SK-N-SH (cell line): ENCODE data around the gene USP28. TPM values are rescaled to one million over a fixed set of nuclear protein-coding genes. Genes with fewer than 3 reads are reported as not detected.

Source experiments
- CTCF ChIA-PET: fragments of 300-600, 350-600 bp; formaldehyde crosslinking; extraction: SDS; loops from one replicate; lab custom pipeline; 2021; lab: Yijun Ruan, JAX
- POLR2A ChIA-PET: fragments of 350-600 bp; sonication (Branson Sonifier 250); formaldehyde crosslinking; extraction: SDS; loops from one replicate; lab custom pipeline; 2020; ENCODE audit warnings: antibody characterized with exemption, inconsistent platforms; lab: Yijun Ruan, JAX
- DNase-seq: peaks from one replicate; pipeline ENCODE4 v3.0.0; 2012
- H2AFZ ChIP-seq: fragments of 200-600 bp; sonication (generic); 2 replicates; pipeline ENCODE4 v1.8.1; 2016; ENCODE audit warnings: antibody characterized with exemption, mild to moderate bottlenecking, low read depth
- H3F3A ChIP-seq: fragments of 200-600 bp; sonication (generic); replicated peaks from 2 replicates; pipeline ENCODE3; 2016; ENCODE audit warnings: antibody characterized with exemption, mild to moderate bottlenecking; ENCODE audit not compliant: insufficient read depth
- H3K27ac ChIP-seq, 2 experiments: fragments of 200-500 bp in 1 of 2; fragments of 200-600 bp in 1 of 2; sonication (Bioruptor generic) in 1 of 2; sonication (generic), shearing (Covaris generic) in 1 of 2; 2 replicates each; pipeline versions ENCODE4 v1.5.1 to v1.6.1; 2014 to 2016; ENCODE audit warnings: low read depth in 2 of 2, inconsistent platforms in 1 of 2, low read length in 1 of 2, mild to moderate bottlenecking in 1 of 2, mixed read lengths in 1 of 2
- H3K27me3 ChIP-seq: fragments of 200-600 bp; sonication (generic), shearing (Covaris generic); 2 replicates; pipeline ENCODE4 v1.6.1; 2016; ENCODE audit warnings: mixed run types; ENCODE audit not compliant: insufficient read depth
- H3K36me3 ChIP-seq, 2 experiments: fragments of 200-500 bp in 1 of 2; fragments of 200-600 bp in 1 of 2; sonication (Bioruptor generic) in 1 of 2; sonication (generic) in 1 of 2; replicated peaks in 1 of 2; 2 replicates each; pipeline versions ENCODE3 to v1.5.1; 2014 to 2016; ENCODE audit warnings: low read length in 1 of 2, mild to moderate bottlenecking in 1 of 2; ENCODE audit not compliant: insufficient read depth in 2 of 2, control insufficient read depth in 1 of 2
- H3K4me1 ChIP-seq, 2 experiments: fragments of 200-500 bp in 1 of 2; fragments of 200-600 bp in 1 of 2; sonication (Bioruptor generic) in 1 of 2; sonication (generic), shearing (Covaris generic) in 1 of 2; 2 replicates each; pipeline versions ENCODE4 v1.5.1 to v1.6.1; 2014 to 2016; ENCODE audit warnings: low read depth in 1 of 2, low read length in 1 of 2, mixed run types in 1 of 2; ENCODE audit not compliant: insufficient read depth in 2 of 2, control insufficient read depth in 1 of 2
- H3K4me2 ChIP-seq: fragments of 200-600 bp; sonication (generic), shearing (Covaris generic); 2 replicates; pipeline ENCODE4 v1.6.1; 2017; ENCODE audit warnings: mixed run types
- H3K4me3 ChIP-seq, 2 experiments: fragments of 200-500 bp in 1 of 2; fragments of 200-600 bp in 1 of 2; sonication (Bioruptor generic) in 1 of 2; sonication (generic), shearing (Covaris generic) in 1 of 2; 2 replicates each; pipeline versions ENCODE4 v1.5.1 to v1.8.1; 2014 to 2016; ENCODE audit warnings: low read depth in 2 of 2, inconsistent platforms in 1 of 2, low read length in 1 of 2, mild to moderate bottlenecking in 1 of 2, mixed read lengths in 1 of 2, moderate library complexity in 1 of 2
- H3K79me2 ChIP-seq: fragments of 200-600 bp; sonication (generic); 2 replicates; pipeline ENCODE4 v1.8.1; 2017; ENCODE audit warnings: mild to moderate bottlenecking; ENCODE audit not compliant: insufficient read depth
- H3K9ac ChIP-seq: fragments of 200-600 bp; sonication (generic); 2 replicates; pipeline ENCODE4 v1.6.1; 2017; ENCODE audit warnings: mixed run types
- H3K9me2 ChIP-seq: fragments of 200-600 bp; sonication (generic); 2 replicates; pipeline ENCODE4 v1.6.1; 2017; ENCODE audit warnings: mixed run types
- H3K9me3 ChIP-seq: fragments of 200-600 bp; sonication (generic); 2 replicates; pipeline ENCODE4 v1.6.1; 2017; ENCODE audit warnings: mixed run types, mild to moderate bottlenecking, moderate library complexity
- H4K20me1 ChIP-seq: fragments of 200-600 bp; sonication (generic); 2 replicates; pipeline ENCODE4 v1.6.1; 2017; ENCODE audit warnings: mild to moderate bottlenecking, mixed run types; ENCODE audit not compliant: insufficient read depth
- CHD2 ChIP-seq: fragments of 150-350 bp; IDR thresholded peaks from 2 replicates; pipeline ENCODE4 v1.6.1; 2018; ENCODE audit warnings: low read length; ENCODE audit not compliant: partially characterized antibody
- ELF1 ChIP-seq: IDR thresholded peaks from 2 replicates; pipeline ENCODE4 v1.4.0; 2012
- EZH2phosphoT487 ChIP-seq: fragments of 200-600 bp; sonication (generic); IDR thresholded peaks from 2 replicates; pipeline ENCODE4 v1.6.1; 2017; ENCODE audit warnings: low read depth, mixed run types, mild to moderate bottlenecking, antibody characterized with exemption, moderate library complexity, borderline replicate concordance
- FOSL2 ChIP-seq: IDR thresholded peaks from 2 replicates; pipeline ENCODE4 v1.4.0; 2012; ENCODE audit warnings: low read depth, mild to moderate bottlenecking, moderate library complexity, borderline replicate concordance
- FOXJ3 ChIP-seq: sonication (generic); formaldehyde crosslinking; IDR thresholded peaks from 2 replicates; pipeline ENCODE4 v1.5.1; 2020; ENCODE audit warnings: mild to moderate bottlenecking, missing genetic modification reagents
- FOXM1 ChIP-seq: IDR thresholded peaks from 2 replicates; pipeline ENCODE4 v1.4.0; 2012; ENCODE audit warnings: low read depth, mild to moderate bottlenecking
- GABPA ChIP-seq: IDR thresholded peaks from 2 replicates; pipeline ENCODE4 v1.4.0; 2012; ENCODE audit warnings: low read depth, mild to moderate bottlenecking
- IRF3 ChIP-seq: fragments of 150-350 bp; IDR thresholded peaks from 2 replicates; pipeline ENCODE4 v1.6.1; 2016; ENCODE audit warnings: mild to moderate bottlenecking, low read depth, low read length
- JUND ChIP-seq: IDR thresholded peaks from 2 replicates; pipeline ENCODE4 v1.4.0; 2012
- MAX ChIP-seq: IDR thresholded peaks from 2 replicates; pipeline ENCODE4 v1.4.0; 2012; ENCODE audit warnings: low read depth
- MEF2A ChIP-seq: IDR thresholded peaks from 2 replicates; pipeline ENCODE4 v1.4.0; 2012; ENCODE audit warnings: low read depth, borderline replicate concordance
- NRF1 ChIP-seq: IDR thresholded peaks from 2 replicates; pipeline ENCODE4 v1.6.1; 2012; ENCODE audit warnings: low read depth, mild to moderate bottlenecking, low read length
- POLR2AphosphoS5 ChIP-seq: IDR thresholded peaks from 2 replicates; pipeline ENCODE4 v1.6.1; 2012; ENCODE audit warnings: low read depth, low read length
- RAD21 ChIP-seq: IDR thresholded peaks from 2 replicates; pipeline ENCODE4 v1.6.1; 2012; ENCODE audit warnings: mild to moderate bottlenecking, low read length
- RCOR1 ChIP-seq: fragments of 150-350 bp; IDR thresholded peaks from 2 replicates; pipeline ENCODE4 v1.6.1; 2017; ENCODE audit warnings: antibody characterized with exemption, low read length
- REST ChIP-seq: IDR thresholded peaks from 2 replicates; pipeline ENCODE4 v1.6.1; 2012; ENCODE audit warnings: mild to moderate bottlenecking, low read depth, low read length, moderate library complexity
- SIN3A ChIP-seq: IDR thresholded peaks from 2 replicates; pipeline ENCODE4 v1.6.1; 2012; ENCODE audit warnings: low read depth, mild to moderate bottlenecking, low read length, moderate library complexity, borderline replicate concordance
- SMC3 ChIP-seq: IDR thresholded peaks from 2 replicates; pipeline ENCODE4 v1.6.1; 2012; ENCODE audit warnings: low read depth, low read length, improper control_type of control experiment
- TCF12 ChIP-seq: IDR thresholded peaks from 2 replicates; pipeline ENCODE4 v1.4.0; 2012
- YY1 ChIP-seq: IDR thresholded peaks from 2 replicates; pipeline ENCODE4 v1.4.0; 2012; ENCODE audit warnings: low read depth, mild to moderate bottlenecking
- WGBS: methylation state at CpG from one replicate; pipeline ENCODE4 v1.1.6; 2017; ENCODE audit warnings: low lambda C conversion rate; 5-methylcytosine and 5-hydroxymethylcytosine counted together
- polyA plus RNA-seq, 3 experiments: library from polyadenylated mRNA; depleted of rRNA; stranded (reverse); fragments of >200 nt; gene quantifications; 2 replicates each; pipeline ENCODE4 v1.2.3, GENCODE V29; 2012
- TF ChIP-seq, protein P1 (sequence below): fragments of 150-350 bp; IDR thresholded peaks from 2 replicates; pipeline ENCODE4 v1.6.1; 2017; ENCODE audit warnings: antibody characterized with exemption, low read length, low read depth, borderline replicate concordance

USP28 gene
- polyA plus RNA-seq, 1 of the 3 experiments (the other 2 are of a cell fraction): 20.0 TPM

- Histone ChIP-seq H2AFZ (no peak overlapping the region), H3K4me3 (no peak overlapping the region), H3K9ac (no peak overlapping the region), H3F3A (no peaks in the 10 kb centered on the region), H3K27ac (no peak overlapping the region), H3K4me1 (no peaks in the 10 kb centered on the region), H3K9me2 (no peaks in the 10 kb centered on the region), H3K27me3 (no peaks in the 10 kb centered on the region), H3K9me3 (no peaks in the 10 kb centered on the region), H4K20me1 (no peaks in the 10 kb centered on the region), H3K4me2 (no peak overlapping the region), H3K36me3 (peaks cover 26 to 28% of the 10 kb centered on the region in 2 experiments), H3K79me2 (no peaks in the 10 kb centered on the region)
- 100% methylated on average over 1 of the region's 1 CpG for WGBS
- DNase-seq: no peak
- TF ChIP-seq, protein P1, sequence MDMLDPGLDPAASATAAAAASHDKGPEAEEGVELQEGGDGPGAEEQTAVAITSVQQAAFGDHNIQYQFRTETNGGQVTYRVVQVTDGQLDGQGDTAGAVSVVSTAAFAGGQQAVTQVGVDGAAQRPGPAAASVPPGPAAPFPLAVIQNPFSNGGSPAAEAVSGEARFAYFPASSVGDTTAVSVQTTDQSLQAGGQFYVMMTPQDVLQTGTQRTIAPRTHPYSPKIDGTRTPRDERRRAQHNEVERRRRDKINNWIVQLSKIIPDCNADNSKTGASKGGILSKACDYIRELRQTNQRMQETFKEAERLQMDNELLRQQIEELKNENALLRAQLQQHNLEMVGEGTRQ: no peak
- no peak for TF ChIP-seq YY1
- no peak for TF ChIP-seq RCOR1
- no peak for TF ChIP-seq GABPA
- TF ChIP-seq POLR2AphosphoS5: no peak
- no peak for TF ChIP-seq TCF12
- TF ChIP-seq ELF1: no peak
- POLR2A ChIA-PET: no interaction called here
- CTCF ChIA-PET: interaction anchor here (0.6 to 2.6 kb wide), 5 partner anchors 17 to 445 kb away, joined by 3 to 7 read pairs (median 3); no protein-coding TSS in a partner anchor
These were observed 58.2 kb downstream of the USP28 start for GRCh38 chr11:113817162-113817561.

DNA sequence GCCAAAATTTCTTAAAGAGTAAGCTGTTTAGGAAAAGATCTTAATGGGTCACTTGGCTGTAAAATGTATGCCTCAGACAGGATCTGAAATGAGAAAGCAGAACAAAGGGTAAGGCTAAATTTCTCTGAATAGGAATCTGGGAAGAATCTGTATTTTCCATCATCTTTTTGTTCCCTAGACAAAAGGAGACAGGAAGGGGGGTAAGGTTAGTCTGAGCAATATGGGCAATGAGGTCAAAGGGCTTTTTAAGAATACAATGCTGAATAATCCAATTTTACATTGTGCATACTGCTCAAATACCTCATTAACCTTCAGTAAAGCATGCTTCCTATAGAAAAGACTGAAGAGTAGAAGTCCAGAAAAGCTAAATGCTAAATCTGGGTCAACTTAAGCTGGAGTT is 61.2 kb downstream of the USP28 start:
- no peaks in the 10 kb centered on the region for H3K79me2 ChIP-seq
- TF ChIP-seq SIN3A (no peak), CHD2 (no peak), FOXM1 (no peak), JUND (no peak), NRF1 (no peak), IRF3 (no peak), FOSL2 (no peak), RAD21 (no peak), POLR2AphosphoS5 (no peak), EZH2phosphoT487 (no peak), MAX (no peak), REST (no peak), FOXJ3 (no peak), SMC3 (no peak), MEF2A (no peak)
- TF ChIP-seq, all 33 proteins: peak for 0
- H3K9me2 ChIP-seq: no peaks in the 10 kb centered on the region
- H4K20me1 ChIP-seq: no peaks in the 10 kb centered on the region
- H3K27me3 ChIP-seq: no peaks in the 10 kb centered on the region
- peaks cover 21 to 40% of the 10 kb centered on the region in 2 experiments for H3K36me3 ChIP-seq
- no peak overlapping the region for H2AFZ ChIP-seq
- CTCF ChIA-PET: no interaction called here
- DNase-seq: no peak
- H3K9me3 ChIP-seq: no peaks in the 10 kb centered on the region
- H3K4me2 ChIP-seq: no peak overlapping the region
- H3K4me1 ChIP-seq: no peaks in the 10 kb centered on the region
- H3K4me3 ChIP-seq: no peak overlapping the region
- POLR2A ChIA-PET: no interaction called here
- H3K9ac ChIP-seq: no peak overlapping the region
- no peak overlapping the region for H3K27ac ChIP-seq
- no peaks in the 10 kb centered on the region for H3F3A ChIP-seq
